OCI-LY1 (cell line): ENCODE data around the gene NXPH4.

Experiments
- H2AFZ ChIP-seq: fragments of 200-600 bp; sonication (generic), shearing (Covaris generic); 2 replicates; pipeline ENCODE4 v1.6.0; 2014; ENCODE audit warnings: antibody characterized with exemption, mild to moderate bottlenecking, low read length
- H3F3A ChIP-seq: fragments of 200-600 bp; sonication (generic), shearing (Covaris generic); 2 replicates; pipeline ENCODE4 v1.6.0; 2014; ENCODE audit warnings: mild to moderate bottlenecking, antibody characterized with exemption, low read length, moderate library complexity; ENCODE audit not compliant: insufficient read depth
- H3K27ac ChIP-seq: fragments of 200-600 bp; sonication (generic); 2 replicates; pipeline ENCODE4 v1.5.1; 2014; ENCODE audit warnings: low read length, mixed run types, mild to moderate bottlenecking, low read depth; ENCODE audit not compliant: poor library complexity, severe bottlenecking
- H3K27me3 ChIP-seq: fragments of 200-600 bp; sonication (generic); 2 replicates; pipeline ENCODE4 v1.6.0; 2014; ENCODE audit warnings: antibody characterized with exemption, mild to moderate bottlenecking, low read length, moderate library complexity; ENCODE audit not compliant: insufficient read depth
- H3K36me3 ChIP-seq: fragments of 200-600 bp; sonication (generic); 2 replicates; pipeline ENCODE4 v1.6.1; 2014; ENCODE audit warnings: mild to moderate bottlenecking, antibody characterized with exemption, low read length, moderate library complexity, mixed read lengths; ENCODE audit not compliant: insufficient read depth
- H3K4me1 ChIP-seq: fragments of 200-600 bp; sonication (generic); 2 replicates; pipeline ENCODE4 v1.5.1; 2014; ENCODE audit warnings: mild to moderate bottlenecking, low read length, moderate library complexity; ENCODE audit not compliant: insufficient read depth, severe bottlenecking
- H3K4me2 ChIP-seq: fragments of 200-600 bp; sonication (generic), shearing (Covaris generic); 2 replicates; pipeline ENCODE4 v1.6.1; 2014; ENCODE audit warnings: low read length
- H3K4me3 ChIP-seq: fragments of 200-600 bp; sonication (generic); 2 replicates; pipeline ENCODE4 v1.5.1; 2014; ENCODE audit warnings: low read length, low read depth, mild to moderate bottlenecking, mixed read lengths; ENCODE audit not compliant: poor library complexity, severe bottlenecking
- H3K79me2 ChIP-seq: fragments of 200-600 bp; shearing (Covaris generic); 2 replicates; pipeline ENCODE4 v1.6.1; 2016; ENCODE audit warnings: mixed run types, low read length, mixed read lengths; ENCODE audit not compliant: insufficient read depth
- H3K9ac ChIP-seq: fragments of 200-600 bp; sonication (generic), shearing (Covaris generic); 2 replicates; pipeline ENCODE4 v1.6.1; 2014; ENCODE audit warnings: mild to moderate bottlenecking, low read length, mixed read lengths
- H3K9me2 ChIP-seq: fragments of 200-600 bp; sonication (generic), shearing (Covaris generic); 2 replicates; pipeline ENCODE4 v1.6.1; 2014; ENCODE audit warnings: low read depth, mild to moderate bottlenecking, low read length, mixed read lengths
- H3K9me3 ChIP-seq: fragments of 200-600 bp; shearing (Covaris generic); 2 replicates; pipeline ENCODE4 v1.6.1; 2014; ENCODE audit warnings: low read length, mixed read lengths
- H4K20me1 ChIP-seq: fragments of 200-600 bp; sonication (generic), shearing (Covaris generic); 2 replicates; pipeline ENCODE4 v1.6.0; 2016; ENCODE audit warnings: mild to moderate bottlenecking, low read length; ENCODE audit not compliant: insufficient read depth
- EZH2 ChIP-seq: fragments of 200-600 bp; sonication (generic), shearing (Covaris generic); IDR thresholded peaks from 2 replicates; pipeline ENCODE4 v1.8.0; 2017; ENCODE audit warnings: borderline replicate concordance, mixed run types, mild to moderate bottlenecking, antibody characterized with exemption, low read length, moderate library complexity, mixed read lengths
- TF ChIP-seq, protein P1 (sequence below): fragments of 200-600 bp; sonication (generic), shearing (Covaris generic); IDR thresholded peaks from 2 replicates; pipeline ENCODE4 v1.5.1; 2017; ENCODE audit warnings: mild to moderate bottlenecking, antibody characterized with exemption, low read length, moderate library complexity, mixed read lengths

Gene NXPH4

DNA sequence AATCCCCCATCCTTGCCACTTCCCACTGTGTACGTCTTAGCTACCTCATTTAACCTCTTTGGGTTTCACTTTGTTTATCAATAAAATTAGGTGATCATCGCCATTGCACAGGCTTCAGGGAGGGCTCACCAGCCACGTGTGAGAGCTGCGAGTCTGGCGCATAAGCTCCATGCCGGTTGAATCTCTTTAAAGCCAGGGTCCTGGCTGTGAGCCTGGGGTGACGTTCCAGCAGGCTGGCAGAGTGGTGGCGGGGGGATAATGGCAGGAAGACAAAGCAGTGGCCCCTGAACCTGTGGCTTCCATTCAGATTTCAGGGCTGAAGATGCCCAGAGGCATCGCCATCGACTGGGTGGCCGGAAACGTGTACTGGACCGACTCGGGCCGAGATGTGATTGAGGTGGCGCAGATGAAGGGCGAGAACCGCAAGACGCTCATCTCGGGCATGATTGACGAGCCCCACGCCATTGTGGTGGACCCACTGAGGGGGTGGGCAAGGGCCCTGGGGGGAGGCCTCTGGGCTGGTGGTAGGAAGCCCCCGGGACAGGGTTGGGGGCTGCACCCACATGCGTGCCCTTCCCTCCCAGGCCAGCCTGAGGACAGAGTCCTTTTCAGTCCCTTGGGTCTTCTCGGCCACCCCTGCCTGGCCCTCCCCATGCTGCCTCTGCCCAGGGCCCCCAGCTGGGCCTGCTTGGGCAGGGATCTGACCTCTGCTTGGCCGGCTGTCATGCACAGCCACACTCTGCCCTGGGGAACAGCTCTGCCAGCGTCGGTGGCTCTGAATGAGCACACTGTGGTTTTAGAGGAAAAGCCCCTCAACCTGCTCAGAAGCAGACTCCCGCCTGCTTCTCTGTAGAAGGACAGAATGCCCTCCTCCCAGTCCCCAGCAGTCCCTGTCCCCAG lies 8.6 kb upstream of the NXPH4 start:
- H3K9ac ChIP-seq: no peak overlapping the region
- peaks cover 16% of the 10 kb centered on the region; the same call in 1 of the 2 replicates for H3K27me3 ChIP-seq
- no peaks in the 10 kb centered on the region for H3K36me3 ChIP-seq
- H3K4me3 ChIP-seq: no peak overlapping the region
- H3K4me1 ChIP-seq: peaks cover 28% of the 10 kb centered on the region
- no peak overlapping the region for H3K4me2 ChIP-seq
- TF ChIP-seq, protein P1, sequence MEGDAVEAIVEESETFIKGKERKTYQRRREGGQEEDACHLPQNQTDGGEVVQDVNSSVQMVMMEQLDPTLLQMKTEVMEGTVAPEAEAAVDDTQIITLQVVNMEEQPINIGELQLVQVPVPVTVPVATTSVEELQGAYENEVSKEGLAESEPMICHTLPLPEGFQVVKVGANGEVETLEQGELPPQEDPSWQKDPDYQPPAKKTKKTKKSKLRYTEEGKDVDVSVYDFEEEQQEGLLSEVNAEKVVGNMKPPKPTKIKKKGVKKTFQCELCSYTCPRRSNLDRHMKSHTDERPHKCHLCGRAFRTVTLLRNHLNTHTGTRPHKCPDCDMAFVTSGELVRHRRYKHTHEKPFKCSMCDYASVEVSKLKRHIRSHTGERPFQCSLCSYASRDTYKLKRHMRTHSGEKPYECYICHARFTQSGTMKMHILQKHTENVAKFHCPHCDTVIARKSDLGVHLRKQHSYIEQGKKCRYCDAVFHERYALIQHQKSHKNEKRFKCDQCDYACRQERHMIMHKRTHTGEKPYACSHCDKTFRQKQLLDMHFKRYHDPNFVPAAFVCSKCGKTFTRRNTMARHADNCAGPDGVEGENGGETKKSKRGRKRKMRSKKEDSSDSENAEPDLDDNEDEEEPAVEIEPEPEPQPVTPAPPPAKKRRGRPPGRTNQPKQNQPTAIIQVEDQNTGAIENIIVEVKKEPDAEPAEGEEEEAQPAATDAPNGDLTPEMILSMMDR: no peak
- TF ChIP-seq EZH2: no peak
- H3F3A ChIP-seq: no peaks in the 10 kb centered on the region
- no peaks in the 10 kb centered on the region for H4K20me1 ChIP-seq
- no peaks in the 10 kb centered on the region for H3K79me2 ChIP-seq
- no peak overlapping the region for H2AFZ ChIP-seq
- H3K9me2 ChIP-seq: no peaks in the 10 kb centered on the region
- no peak overlapping the region for H3K27ac ChIP-seq
- H3K9me3 ChIP-seq: no peaks in the 10 kb centered on the region

DNA sequence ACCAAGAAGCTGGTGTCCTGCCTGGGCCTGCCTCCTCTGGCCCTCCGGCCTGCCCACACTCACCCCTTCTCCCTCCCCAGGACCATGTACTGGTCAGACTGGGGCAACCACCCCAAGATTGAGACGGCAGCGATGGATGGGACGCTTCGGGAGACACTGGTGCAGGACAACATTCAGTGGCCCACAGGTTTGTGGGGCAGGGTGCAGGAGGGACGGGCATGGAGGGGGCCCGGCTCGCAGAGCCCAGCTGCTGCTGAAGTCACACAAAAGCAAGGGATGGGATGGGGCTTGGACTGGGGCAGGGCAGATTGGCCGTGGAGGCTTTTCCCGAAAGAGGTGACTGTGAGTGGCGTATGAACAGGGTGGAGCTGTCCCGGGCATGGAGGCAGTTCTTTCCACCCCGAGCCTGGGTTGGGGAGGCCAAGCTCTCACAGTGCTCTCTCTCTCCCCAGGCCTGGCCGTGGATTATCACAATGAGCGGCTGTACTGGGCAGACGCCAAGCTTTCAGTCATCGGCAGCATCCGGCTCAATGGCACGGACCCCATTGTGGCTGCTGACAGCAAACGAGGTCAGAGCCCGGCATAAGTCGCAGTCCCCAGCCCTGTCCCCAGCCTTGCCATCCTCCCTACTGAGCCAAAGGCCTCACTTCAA lies 7.8 kb upstream of the NXPH4 start:
- TF ChIP-seq, protein P1: no peak
- TF ChIP-seq EZH2: no peak
- Histone ChIP-seq H3K27ac (no peak overlapping the region), H3K9ac (no peak overlapping the region), H3K36me3 (no peaks in the 10 kb centered on the region), H3K9me2 (no peaks in the 10 kb centered on the region), H3K4me1 (peaks cover 34% of the 10 kb centered on the region), H3K27me3 (peaks cover 13% of the 10 kb centered on the region; the same call in 1 of the 2 replicates), H3F3A (no peaks in the 10 kb centered on the region), H3K4me2 (no peak overlapping the region), H4K20me1 (no peaks in the 10 kb centered on the region), H2AFZ (no peak overlapping the region), H3K79me2 (no peaks in the 10 kb centered on the region), H3K4me3 (no peak overlapping the region), H3K9me3 (no peaks in the 10 kb centered on the region)

DNA sequence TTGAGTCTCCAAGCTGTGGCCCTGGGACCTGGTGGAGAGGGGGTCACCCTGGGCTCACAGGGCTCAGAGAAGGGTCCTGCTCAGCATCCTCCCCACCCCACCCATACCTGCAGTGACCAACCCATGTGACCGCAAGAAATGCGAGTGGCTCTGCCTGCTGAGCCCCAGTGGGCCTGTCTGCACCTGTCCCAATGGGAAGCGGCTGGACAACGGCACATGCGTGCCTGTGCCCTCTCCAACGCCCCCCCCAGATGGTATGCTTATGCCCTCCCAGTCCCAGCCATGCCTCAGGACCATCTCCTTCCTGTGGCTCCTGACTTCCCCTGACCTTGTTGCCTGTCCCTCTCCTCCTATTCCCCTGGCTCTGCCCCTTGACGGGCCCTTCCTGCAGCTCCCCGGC lies 6.7 kb upstream of the NXPH4 start:
- TF ChIP-seq, protein P1: no peak
- no peak for TF ChIP-seq EZH2
- Histone ChIP-seq H3K36me3 (no peaks in the 10 kb centered on the region), H3K9me2 (no peaks in the 10 kb centered on the region), H3K4me3 (no peak overlapping the region), H3K27ac (no peak overlapping the region), H3K9ac (no peak overlapping the region), H2AFZ (no peak overlapping the region), H3K79me2 (no peaks in the 10 kb centered on the region), H4K20me1 (no peaks in the 10 kb centered on the region), H3K27me3 (0 out of 2 replicates have a peak, but pooled peaks cover 8% of the 10 kb centered on the region), H3K9me3 (no peaks in the 10 kb centered on the region), H3K4me1 (peaks cover 46% of the 10 kb centered on the region), H3K4me2 (no peak overlapping the region; the same call in 1 of the 2 replicates), H3F3A (no peaks in the 10 kb centered on the region)
